Suprapubic skin (tissue), 4 donors: ENCODE data around the gene KIDINS220.

ENCODE experiments used
- CTCF ChIP-seq, 2 donors: fragments of 200-600 bp in 1 of 2; fragments of 450-650 bp in 1 of 2; sonication (generic) in 1 of 2; IDR thresholded peaks; one replicate each; pipeline ENCODE4 v1.5.1; 2016 to 2019; ENCODE audit warnings: antibody characterized with exemption in 2 of 2, mild to moderate bottlenecking in 1 of 2, moderate library complexity in 1 of 2
- EP300 ChIP-seq: sonication (generic); formaldehyde crosslinking; IDR thresholded peaks from one replicate; pipeline ENCODE4 v1.6.1; 2017; ENCODE audit warnings: antibody characterized with exemption
- POLR2A ChIP-seq, 2 donors: fragments of 450-650 bp; IDR thresholded peaks; one replicate each; pipeline ENCODE4 v1.6.1; 2017; ENCODE audit warnings: antibody characterized with exemption in 2 of 2, mild to moderate bottlenecking in 2 of 2, moderate library complexity in 2 of 2
- POLR2AphosphoS5 ChIP-seq, 3 donors: sonication (generic); formaldehyde crosslinking; IDR thresholded peaks; one replicate each; pipeline ENCODE4 v1.6.1; 2017; ENCODE audit warnings: antibody characterized with exemption in 3 of 3

- TF ChIP-seq CTCF (IDR thresholded peaks at IDR 0.05) (no peak), POLR2A (IDR thresholded peaks at IDR 0.05) (no peak), EP300 (no peak), POLR2AphosphoS5 (IDR thresholded peaks at IDR 0.05) (no peak)
These were observed 34.7 kb downstream of the KIDINS220 start for GRCh38 chr2:8802741-8803140.
